Limb (tissue), 2 donors: Measurements from ENCODE around the gene CDCA3.

Source experiments
- DNase-seq, 2 donors: peaks; one replicate each; pipeline ENCODE4 v3.0.0-alpha.2; 2016; ENCODE audit errors: extremely low spot score in 2 of 2

CDCA3 gene

GRCh38 chr12:6833189-6833890, 17.7 kb downstream of the CDCA3 start:
- no peak for DNase-seq

DNA sequence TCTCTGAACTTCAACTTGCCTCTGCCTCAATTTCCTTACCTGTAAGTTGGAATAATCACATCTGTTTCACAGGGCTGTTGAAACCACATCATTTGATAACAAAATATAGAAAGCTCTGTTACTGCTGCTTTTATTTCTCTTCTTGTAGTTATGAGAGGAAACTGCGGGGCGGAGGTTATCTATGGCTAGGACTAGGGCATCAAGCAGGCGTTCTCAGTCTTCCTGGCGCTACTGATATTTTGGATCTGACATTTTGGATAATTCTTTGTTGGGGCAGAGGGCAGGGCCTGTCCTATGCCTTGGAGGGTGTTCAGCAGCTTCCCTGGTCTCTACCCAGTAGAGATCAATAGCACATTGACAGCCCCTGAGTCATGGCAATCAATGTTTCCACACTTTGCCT, 19.0 kb downstream of the CDCA3 start:
- DNase-seq, result no peak

DNA sequence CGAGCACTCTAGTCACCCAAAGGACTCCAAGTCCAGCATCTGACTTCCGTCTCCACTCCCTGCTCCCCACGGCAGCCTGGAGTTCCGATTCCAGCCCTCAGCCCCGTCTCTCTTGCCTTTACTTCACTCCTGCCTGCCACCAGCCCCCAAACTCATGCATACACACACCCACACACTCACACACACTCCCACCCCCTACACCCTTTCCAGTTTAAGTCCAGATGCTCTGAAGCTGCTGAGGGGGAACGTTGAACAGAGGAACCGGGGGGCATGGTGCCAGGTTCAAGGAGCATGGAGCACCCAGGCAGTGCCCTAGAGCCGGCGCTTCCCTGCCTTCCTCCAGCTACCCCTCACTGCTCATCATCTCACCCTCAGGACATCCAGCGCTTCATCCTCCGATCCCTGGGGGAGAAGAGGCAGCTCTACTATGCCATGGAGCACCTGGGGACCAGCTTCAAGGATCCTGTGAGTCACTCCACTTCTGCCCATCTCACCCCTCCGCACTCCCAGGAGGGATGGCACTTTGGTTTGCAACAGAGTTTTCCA, 19.6 kb downstream of the CDCA3 start:
- no peak for DNase-seq

- DNase-seq, result no peak
Measured at GRCh38 chr12:6830999-6831398, 20.1 kb downstream of the CDCA3 start.

- DNase-seq, result no peak
Measured at GRCh38 chr12:6830286-6830890, 20.7 kb downstream of the CDCA3 start.

GRCh38 chr12:6829536-6830220, 21.4 kb downstream of the CDCA3 start:
- peak in 1 of 2 donors; percentile 35 for DNase-seq

- DNase-seq, result peak; percentile 54 to 84
Measured at GRCh38 chr12:6828781-6829535, 22.1 kb downstream of the CDCA3 start.

GRCh38 chr12:6827982-6828780, 22.9 kb downstream of the CDCA3 start, which contains the start of gene P3H3:
P3H3 (plus strand) TSS chr12:6828407; CDS start chr12:6828441, 34 bp downstream.
- DNase-seq, result peak; percentile 62 to 83

- peak; percentile 82 to 87 for DNase-seq
Measured at GRCh38 chr12:6827437-6827911, 23.6 kb downstream of the CDCA3 start.

GRCh38 chr12:6826734-6827436, 24.2 kb downstream of the CDCA3 start:
- peak in 1 of 2 donors; percentile 37 for DNase-seq

DNA sequence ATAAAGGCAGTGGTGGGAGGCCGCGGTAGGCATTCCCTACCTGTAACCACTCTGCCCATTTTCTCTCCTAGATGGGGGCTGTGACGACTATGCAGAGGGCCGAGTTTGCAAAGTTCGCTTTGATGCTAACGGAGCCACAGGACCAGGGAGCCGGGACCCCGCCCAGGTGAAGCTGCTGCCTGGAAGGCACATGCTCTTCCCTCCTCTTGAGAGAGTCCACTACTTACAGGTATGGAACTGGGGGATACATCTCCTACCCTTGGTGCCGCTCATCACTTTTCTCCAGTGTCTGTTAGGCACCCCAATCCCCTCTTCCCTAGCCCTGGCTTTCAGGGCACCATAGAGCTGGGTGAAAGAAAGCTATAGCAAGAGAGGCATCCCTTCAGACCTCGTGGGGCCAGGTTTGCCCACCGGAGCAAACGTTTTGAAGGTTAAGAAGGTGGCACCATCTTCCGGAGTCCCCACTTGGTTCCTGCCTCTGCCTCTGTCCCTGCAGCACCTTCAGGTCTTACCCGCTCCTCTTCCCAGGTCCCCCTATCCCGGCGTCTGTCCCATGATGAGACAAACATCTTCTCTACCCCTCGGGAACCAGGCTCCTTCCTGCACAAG, 24.9 kb downstream of the CDCA3 start:
- no peak for DNase-seq

GRCh38 chr12:6825398-6826124, 25.5 kb downstream of the CDCA3 start:
- DNase-seq, result peak; percentile 91 to 93

DNA sequence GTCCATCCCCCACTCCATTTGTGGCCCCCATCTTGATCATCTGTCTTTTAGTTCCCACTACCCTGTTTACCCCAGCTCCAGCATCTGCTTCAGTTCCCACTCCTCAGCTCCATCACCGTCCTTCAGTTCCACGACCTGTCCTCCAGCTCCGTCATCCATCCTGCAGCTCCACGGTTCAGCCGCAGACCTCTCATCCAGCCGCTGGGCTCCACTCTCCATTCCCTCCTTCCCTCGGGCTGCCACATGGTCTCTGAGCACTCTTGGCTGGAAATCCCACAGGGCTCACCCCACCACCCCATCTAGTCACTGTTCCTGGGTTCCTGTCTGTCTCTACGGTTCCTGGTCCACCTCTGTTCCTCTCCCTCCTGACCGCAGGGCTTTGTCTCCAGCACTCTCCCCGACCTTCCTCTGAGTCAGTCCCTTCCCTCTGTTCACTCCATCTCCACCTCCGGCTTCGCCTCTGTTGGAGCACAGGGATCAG, 26.1 kb downstream of the CDCA3 start:
- peak in 1 of 2 donors; percentile 38 for DNase-seq

DNA sequence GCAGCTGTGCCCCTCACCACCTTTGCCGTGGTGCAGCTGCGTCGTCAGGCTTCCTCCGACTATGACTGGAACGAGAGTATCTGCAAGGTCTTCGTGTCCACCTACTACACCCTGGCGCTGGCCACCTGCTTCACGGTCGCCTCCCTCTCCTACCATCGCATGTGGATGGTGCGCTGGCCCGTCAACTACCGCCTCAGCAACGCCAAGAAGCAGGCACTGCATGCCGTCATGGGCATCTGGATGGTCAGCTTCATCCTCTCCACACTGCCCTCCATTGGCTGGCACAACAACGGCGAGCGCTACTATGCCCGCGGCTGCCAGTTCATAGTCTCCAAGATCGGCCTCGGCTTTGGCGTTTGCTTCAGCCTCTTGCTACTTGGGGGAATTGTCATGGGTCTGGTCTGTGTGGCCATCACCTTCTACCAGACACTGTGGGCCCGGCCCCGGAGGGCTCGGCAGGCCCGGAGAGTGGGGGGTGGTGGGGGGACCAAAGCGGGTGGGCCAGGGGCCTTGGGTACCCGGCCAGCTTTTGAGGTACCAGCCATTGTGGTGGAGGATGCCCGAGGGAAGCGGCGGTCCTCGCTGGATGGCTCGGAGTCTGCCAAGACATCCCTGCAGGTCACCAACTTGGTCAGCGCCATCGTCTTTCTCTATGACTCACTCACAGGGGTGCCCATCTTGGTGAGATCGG, 26.9 kb downstream of the CDCA3 start:
- no peak for DNase-seq

GRCh38 chr12:6823182-6824084, 27.7 kb downstream of the CDCA3 start:
- DNase-seq, result no peak

DNA sequence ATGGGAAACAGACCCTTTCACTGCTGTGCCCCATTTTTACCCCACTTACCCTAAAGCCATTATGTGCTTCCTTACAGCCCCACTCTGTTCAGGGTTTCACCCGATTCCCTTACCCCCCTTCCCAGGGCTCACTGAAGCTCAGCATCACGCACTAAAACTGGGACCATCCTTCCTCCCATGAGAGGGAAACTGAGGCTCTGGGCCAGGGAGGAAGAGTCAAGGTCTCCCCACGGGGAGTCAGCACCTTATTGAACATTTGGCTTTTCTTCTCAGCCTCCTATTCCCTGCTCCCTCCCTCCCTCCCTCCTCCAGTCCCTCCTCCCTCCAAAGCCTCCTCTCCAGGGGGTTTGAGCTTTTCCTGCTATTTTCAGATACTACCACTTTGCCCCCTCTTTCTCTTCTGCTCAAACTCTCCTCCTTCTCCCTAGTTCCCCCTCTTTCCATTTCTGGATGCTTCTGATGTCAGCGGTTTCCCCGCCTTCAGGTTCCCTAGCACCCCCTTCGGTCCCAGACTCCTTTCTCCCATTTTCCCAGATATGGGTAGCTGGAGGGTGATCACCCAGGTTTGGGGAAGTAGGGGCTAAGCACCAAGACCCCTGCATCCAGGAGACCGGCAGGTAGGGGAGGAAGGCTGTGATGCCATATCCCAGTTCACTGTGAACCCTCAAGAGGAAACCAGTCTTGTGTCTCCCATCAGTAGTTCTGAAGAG, 28.5 kb downstream of the CDCA3 start:
- DNase-seq, result no peak
